A549 (cell line): ENCODE data around the gene KCNJ1.

ENCODE experiments used
- EP300 ChIP-seq, 2 experiments: fragments of >200 bp; sonication (Bioruptor Twin); formaldehyde crosslinking; IDR thresholded peaks; 2 replicates in 1 of 2; 3 replicates in 1 of 2; pipeline ENCODE4 v1.6.1; 2016 to 2017
- MYC ChIP-seq: IDR thresholded peaks from 2 replicates; pipeline ENCODE4 v1.6.1; 2012; ENCODE audit warnings: mild to moderate bottlenecking, inconsistent platforms, low read length, improper control_type of control experiment, borderline replicate concordance
- POLR2A ChIP-seq: IDR thresholded peaks from 2 replicates; pipeline ENCODE4 v1.6.1; 2012; ENCODE audit warnings: mild to moderate bottlenecking, low read length
- RNF2 ChIP-seq: fragments of 200-600 bp; sonication (generic); IDR thresholded peaks from 2 replicates; pipeline ENCODE4 v1.6.1; 2016; ENCODE audit warnings: low read depth, mild to moderate bottlenecking, antibody characterized with exemption, moderate library complexity, borderline replicate concordance
- ZC3H11A ChIP-seq: fragments of 450-650 bp; IDR thresholded peaks from 2 replicates; pipeline ENCODE4 v1.6.1; 2014; ENCODE audit warnings: antibody characterized with exemption, mild to moderate bottlenecking
- ZFP36 ChIP-seq: fragments of 450-650 bp; IDR thresholded peaks from 2 replicates; pipeline ENCODE4 v1.6.1; 2014; ENCODE audit warnings: borderline replicate concordance; ENCODE audit not compliant: partially characterized antibody
- TF ChIP-seq, protein P1 (sequence below): fragments of 200-600 bp; sonication (generic); IDR thresholded peaks from 2 replicates; pipeline ENCODE4 v1.6.1; 2016; ENCODE audit warnings: antibody characterized with exemption, mild to moderate bottlenecking, moderate library complexity
- TF ChIP-seq, protein P2 (sequence below): fragments of >200 bp; sonication (Bioruptor Twin); formaldehyde crosslinking; IDR thresholded peaks from 3 replicates; pipeline ENCODE4 v1.5.1; 2016

DNA sequence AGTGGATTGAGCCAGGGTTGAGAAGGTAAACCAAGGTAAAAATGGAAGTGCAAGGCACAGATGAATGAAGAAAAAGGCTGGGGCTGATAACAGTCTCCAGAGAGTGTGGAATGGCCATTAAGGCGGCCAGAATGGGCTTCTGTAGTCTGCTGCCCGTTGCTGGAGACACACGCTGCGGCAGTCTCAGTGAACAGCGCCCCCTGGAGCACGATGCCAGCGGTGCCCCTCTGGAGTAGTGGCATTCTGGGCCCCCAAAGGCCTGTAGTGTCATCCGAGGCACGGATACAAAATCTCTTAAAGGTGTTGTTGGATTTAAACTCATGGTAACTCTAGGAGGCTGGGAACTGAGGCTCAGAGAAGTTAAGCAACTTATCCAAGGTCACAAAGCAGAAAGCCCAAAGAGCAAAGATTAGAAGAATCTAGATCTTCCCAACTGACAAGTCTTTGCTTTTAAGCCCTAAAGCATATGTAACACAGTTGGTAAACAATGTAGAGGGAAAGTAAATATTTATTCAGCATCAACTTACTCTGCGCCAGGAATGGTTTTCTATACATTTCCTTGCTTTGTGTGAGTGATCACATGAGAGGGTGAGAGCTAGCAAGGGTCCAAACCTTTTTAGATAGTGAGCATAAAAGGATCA lies 18.2 kb downstream of the KCNJ1 start:
- TF ChIP-seq, protein P1, sequence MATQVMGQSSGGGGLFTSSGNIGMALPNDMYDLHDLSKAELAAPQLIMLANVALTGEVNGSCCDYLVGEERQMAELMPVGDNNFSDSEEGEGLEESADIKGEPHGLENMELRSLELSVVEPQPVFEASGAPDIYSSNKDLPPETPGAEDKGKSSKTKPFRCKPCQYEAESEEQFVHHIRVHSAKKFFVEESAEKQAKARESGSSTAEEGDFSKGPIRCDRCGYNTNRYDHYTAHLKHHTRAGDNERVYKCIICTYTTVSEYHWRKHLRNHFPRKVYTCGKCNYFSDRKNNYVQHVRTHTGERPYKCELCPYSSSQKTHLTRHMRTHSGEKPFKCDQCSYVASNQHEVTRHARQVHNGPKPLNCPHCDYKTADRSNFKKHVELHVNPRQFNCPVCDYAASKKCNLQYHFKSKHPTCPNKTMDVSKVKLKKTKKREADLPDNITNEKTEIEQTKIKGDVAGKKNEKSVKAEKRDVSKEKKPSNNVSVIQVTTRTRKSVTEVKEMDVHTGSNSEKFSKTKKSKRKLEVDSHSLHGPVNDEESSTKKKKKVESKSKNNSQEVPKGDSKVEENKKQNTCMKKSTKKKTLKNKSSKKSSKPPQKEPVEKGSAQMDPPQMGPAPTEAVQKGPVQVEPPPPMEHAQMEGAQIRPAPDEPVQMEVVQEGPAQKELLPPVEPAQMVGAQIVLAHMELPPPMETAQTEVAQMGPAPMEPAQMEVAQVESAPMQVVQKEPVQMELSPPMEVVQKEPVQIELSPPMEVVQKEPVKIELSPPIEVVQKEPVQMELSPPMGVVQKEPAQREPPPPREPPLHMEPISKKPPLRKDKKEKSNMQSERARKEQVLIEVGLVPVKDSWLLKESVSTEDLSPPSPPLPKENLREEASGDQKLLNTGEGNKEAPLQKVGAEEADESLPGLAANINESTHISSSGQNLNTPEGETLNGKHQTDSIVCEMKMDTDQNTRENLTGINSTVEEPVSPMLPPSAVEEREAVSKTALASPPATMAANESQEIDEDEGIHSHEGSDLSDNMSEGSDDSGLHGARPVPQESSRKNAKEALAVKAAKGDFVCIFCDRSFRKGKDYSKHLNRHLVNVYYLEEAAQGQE, result no peak
- TF ChIP-seq RNF2 (no peak), EP300 (IDR thresholded peaks at IDR 0.05) (no peak), ZC3H11A (no peak), POLR2A (no peak), ZFP36 (no peak), MYC (no peak)
- TF ChIP-seq, protein P2, sequence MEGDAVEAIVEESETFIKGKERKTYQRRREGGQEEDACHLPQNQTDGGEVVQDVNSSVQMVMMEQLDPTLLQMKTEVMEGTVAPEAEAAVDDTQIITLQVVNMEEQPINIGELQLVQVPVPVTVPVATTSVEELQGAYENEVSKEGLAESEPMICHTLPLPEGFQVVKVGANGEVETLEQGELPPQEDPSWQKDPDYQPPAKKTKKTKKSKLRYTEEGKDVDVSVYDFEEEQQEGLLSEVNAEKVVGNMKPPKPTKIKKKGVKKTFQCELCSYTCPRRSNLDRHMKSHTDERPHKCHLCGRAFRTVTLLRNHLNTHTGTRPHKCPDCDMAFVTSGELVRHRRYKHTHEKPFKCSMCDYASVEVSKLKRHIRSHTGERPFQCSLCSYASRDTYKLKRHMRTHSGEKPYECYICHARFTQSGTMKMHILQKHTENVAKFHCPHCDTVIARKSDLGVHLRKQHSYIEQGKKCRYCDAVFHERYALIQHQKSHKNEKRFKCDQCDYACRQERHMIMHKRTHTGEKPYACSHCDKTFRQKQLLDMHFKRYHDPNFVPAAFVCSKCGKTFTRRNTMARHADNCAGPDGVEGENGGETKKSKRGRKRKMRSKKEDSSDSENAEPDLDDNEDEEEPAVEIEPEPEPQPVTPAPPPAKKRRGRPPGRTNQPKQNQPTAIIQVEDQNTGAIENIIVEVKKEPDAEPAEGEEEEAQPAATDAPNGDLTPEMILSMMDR, result peak; percentile 35
